NK-92 (cell line): ENCODE results near the gene CLIC4.
"Not testable (repeated sequence)": the region's sequence is repeated elsewhere in the genome, so short reads cannot be mapped to it uniquely, and the experiment has no call there.

Source experiments
- DNase-seq: peaks from one replicate; lab custom pipeline; 2025; ENCODE audit not compliant: unreplicated experiment; lab: John Stamatoyannopoulos, UW

CLIC4 gene

GRCh38 chr1:24744911-24745710 is at the start of gene CLIC4:
TSS of gene CLIC4 (plus strand) at chr1:24745447. CDS start at chr1:24745554, 107 bp downstream.
- peak; percentile 92 for DNase-seq

GRCh38 chr1:24696041-24696755 is 49.0 kb upstream of the CLIC4 start:
- no peak for DNase-seq

DNA sequence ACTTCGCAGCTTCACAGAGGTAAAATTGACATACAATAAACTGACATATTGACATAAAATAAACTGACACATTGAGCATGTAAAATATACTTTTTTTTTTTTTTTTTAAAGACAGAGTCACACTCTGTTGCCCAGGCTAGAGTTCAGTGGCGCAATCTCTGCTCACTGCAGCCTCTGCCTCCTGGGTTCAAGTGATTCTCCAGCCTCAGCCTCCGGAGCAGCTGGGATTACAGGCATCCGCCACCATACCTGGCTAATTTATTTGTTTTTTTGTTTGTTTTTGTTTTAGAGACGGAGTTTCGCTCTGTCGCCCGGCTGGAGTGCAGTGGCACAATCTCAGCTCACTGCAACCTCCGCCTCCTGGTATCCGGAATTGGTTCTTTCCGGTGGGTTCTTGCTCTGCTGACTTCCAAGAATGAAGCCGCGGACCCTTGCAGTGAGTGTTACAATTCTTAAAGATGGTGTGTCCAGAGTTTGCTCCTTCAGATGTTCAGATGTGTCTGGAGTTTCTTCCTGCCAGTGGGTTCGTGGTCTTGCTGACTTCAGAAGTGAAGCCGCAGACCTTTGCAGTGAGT is 48.4 kb upstream of the CLIC4 start:
- no peak for DNase-seq

DNA sequence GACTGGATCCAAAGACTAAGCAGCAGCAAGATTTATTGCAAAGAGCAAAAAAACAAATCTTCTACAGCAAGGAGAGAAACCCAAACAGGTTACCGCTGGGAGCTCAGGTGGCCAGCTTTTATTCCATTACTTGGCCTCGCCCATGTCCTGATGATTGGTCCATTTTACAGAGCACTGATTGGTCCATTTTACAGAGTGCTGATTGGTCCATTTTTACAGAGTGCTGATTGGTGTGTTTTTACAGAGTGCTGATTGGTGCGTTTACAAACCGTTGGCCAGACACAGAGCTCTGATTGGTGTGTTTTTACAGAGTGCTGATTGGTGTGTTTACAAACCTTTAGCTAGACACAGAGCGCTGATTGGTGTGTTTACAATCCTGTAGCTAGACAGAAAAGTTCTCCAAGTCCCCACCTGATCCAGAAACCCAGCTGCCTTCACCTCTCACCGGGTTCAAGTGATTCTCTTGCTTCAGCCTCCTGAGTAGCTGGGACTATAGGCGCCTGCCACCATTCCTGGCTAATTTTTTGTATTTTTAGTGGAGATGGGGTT is 47.7 kb upstream of the CLIC4 start:
- not testable (repeated sequence) for DNase-seq

DNA sequence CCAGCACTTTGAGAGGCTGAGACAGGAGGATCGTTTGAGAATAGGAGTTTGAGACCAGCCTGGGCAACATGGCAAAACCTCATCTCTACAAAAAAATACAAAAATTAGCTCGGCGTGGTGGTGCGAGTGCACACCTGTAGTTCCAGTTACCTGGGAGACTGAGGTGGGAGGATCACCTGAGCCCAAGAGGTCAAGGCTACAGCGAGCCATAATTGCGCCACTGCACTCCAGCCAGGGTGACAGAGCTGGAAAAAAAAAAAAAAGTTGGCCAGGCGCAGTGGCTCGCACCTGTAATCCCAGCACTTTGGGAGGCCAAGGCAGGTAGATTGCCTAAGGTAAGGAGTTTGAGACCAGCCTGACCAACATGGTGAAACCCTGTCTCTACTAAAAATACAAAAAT is 46.9 kb upstream of the CLIC4 start:
- not testable (repeated sequence) for DNase-seq

DNA sequence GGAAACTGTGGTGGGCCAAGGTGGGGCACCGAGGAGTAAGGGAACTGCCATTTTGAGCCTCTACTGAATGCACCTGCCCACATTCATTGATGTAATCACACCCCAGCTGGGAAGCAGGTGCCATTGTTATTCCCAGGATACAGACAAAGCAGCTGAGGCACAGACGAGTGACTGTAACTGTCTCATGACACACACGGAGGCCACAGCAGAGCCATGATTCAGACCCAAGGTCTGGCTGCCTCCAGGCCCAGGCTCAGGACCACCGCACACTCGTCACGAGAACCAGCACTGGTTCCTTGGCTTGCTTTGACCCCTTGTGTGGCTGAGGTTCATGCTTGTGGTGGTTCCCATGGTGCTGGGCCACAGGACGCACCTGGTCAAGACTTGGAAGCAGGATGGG is 45.6 kb upstream of the CLIC4 start:
- DNase-seq: no peak

GRCh38 chr1:24702511-24703293 is 42.5 kb upstream of the CLIC4 start:
- no peak for DNase-seq

- no peak for DNase-seq
Measured at GRCh38 chr1:24704411-24705259, 40.6 kb upstream of the CLIC4 start.

DNA sequence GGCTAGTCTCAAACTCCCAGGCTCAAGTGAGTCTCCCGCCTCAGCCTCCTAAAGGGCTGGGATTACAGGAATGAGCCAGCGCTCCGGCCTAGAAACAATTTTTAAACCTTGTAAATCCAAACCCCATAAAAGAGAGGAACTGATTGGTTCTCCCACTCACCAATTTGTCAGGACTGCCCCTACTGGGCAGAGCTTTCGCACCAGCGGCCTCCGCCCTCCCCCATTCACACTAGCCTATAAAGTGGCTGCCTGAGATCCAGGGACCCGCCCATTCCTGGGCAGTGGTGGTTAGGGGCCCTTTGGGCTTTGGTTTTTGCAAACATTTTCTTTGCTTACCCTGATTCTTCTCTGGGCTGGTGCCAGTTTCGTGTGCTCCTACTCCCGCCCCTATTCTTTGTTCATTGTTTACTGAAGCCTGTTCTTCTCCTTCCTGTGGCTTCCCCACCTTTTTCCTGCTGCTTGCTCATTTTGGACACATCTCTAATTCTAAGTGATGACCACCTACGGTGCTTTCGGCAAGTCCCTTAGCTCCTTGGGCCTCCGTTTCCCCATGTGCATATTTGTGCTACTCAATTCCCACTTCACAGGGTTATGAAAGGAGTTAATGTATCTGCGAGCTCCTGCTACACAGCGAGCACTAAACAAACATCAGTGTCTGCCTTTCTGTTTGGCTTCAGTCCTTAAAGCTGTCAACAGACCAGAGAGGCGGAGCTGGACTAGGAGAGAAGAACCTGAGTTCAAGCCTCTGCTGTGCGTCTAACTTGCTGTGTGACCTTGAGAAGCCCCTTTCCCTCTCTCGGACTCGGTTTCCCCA is 39.8 kb upstream of the CLIC4 start:
- no peak for DNase-seq

GRCh38 chr1:24706074-24706389 is 39.2 kb upstream of the CLIC4 start:
- not testable (repeated sequence) for DNase-seq

DNA sequence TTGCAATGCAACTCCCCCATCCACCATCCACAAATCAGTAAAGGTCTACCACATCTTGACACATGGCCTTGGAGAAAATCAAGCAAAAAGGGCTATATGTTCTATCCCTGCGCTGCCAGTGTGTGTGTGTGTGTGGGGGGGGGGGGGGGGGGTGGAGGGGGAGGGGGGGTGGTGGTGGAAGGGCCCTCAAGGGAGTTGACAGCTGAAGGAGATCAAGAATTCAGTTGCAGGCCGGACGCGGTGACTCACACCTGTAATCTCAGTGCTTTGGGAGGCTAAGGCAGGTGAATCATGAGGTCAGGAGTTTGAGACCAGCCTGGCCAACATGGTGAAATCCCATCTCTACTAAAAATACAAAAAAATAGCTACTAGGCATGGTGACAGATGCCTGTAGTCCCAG is 37.6 kb upstream of the CLIC4 start:
- DNase-seq: no peak

DNA sequence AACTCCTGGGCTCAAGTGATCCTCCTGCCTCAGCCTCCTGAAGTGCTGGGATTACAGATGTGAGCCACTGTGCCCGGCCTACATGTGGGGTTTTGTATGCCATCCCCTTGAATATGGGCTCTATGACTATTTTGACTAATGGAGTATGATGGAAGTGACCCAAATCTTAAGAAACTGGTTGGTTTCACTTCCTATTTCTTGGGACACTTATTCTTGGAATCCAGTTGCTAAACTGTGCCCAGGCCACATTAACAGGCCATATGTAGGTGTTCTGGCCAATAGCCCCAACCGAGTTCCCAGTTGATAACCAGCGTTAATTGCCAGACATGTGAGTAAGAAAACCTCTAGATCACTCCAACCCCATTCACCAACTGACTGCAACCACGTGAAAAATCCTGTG is 36.3 kb upstream of the CLIC4 start:
- no peak for DNase-seq

DNA sequence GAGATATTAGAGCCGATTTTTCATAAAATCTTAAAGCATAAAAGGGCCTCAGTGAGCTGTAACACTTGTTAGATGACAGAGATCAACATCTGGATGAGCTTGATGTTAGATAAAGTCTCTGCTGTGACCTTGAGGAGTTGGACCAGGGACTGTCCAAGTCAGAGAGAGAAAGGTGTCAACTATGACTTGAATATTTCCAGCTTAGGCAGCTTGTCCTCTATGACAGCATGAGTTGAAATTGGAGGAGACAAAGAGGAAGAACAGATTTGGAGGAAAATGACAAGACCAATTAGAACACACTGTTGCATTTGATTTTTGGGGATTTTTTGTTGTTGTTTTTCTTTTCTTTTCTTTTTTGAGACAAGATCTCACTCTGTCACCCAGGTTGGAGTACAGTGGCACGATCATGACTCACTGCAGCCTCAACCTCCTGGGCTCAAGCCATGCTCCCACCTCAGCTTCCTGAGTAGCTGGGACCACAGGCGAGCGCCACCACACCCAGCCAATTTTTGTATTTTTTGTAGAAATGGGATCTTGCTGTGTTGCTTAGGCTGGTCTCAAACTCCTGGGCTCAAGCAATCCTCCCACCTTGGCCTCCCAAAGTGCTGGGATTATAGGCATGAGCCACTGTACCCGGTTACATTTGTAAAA is 35.3 kb upstream of the CLIC4 start:
- no peak for DNase-seq

GRCh38 chr1:24711329-24711728 is 33.9 kb upstream of the CLIC4 start:
- no peak for DNase-seq

- DNase-seq: no peak
Measured at GRCh38 chr1:24713176-24713575, 32.1 kb upstream of the CLIC4 start.

- no peak for DNase-seq
Measured at GRCh38 chr1:24713736-24714135, 31.5 kb upstream of the CLIC4 start.

DNA sequence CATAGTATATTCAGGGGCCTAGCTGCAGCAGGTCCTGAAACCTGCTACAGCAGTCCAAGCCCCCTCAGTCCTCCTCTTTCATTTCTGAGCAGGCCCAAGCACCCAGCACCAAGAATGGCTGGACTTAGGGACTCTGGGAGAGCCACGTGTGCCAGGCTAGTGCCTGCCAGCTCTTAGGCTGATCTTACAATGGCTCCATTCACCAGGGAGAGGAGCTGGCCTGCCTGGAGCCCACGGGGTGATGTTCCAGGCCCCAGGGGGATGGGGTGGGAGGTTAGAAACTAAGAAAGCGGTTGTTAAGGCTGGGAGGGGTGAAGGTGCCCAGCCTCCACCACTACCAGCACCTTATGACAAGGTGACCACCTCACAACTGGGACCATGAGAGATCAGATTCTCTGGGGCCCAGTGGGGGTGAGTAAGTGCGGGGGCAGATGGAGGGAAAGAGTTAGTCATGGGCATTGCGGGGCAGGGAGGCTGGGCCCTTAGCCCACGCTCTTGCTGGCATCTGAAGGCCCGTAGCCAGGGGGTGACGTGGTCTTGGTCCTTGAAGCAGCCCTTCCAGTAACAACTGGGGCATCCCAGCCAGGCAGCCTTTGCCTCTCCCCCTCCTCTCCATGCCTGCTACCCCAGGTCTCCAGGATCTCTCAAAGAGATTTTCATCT is 30.3 kb upstream of the CLIC4 start:
- no peak for DNase-seq

GRCh38 chr1:24715658-24716057 is 29.6 kb upstream of the CLIC4 start:
- DNase-seq: no peak
